Fibroblast of villous mesenchyme (primary cell): ENCODE data around the gene ACTR10. TPM values are rescaled to one million over a fixed set of nuclear protein-coding genes. Genes with fewer than 3 reads are reported as not detected.

ENCODE experiments used
- DNase-seq: peaks from one replicate; pipeline ENCODE4 v3.0.0-alpha.2; 2010; ENCODE audit warnings: low read depth
- H3K4me3 ChIP-seq: 2 replicates; pipeline ENCODE4 v1.5.1; 2011; ENCODE audit warnings: low read depth, mild to moderate bottlenecking, low read length
- small RNA-seq: library from RNA; depleted of rRNA; stranded (forward); fragments of <200 nt; gene quantifications from one replicate; pipeline ENCODE3, GENCODE V24; 2012
- total RNA-seq: library from RNA; depleted of rRNA; stranded (reverse); fragments of >200 nt; gene quantifications from 2 replicates; pipeline ENCODE4 v1.2.3, GENCODE V29; 2012
- TF ChIP-seq, protein P1 (sequence below): IDR thresholded peaks from 2 replicates; pipeline ENCODE4 v1.5.1; 2012; ENCODE audit warnings: low read depth, mild to moderate bottlenecking, low read length; ENCODE audit not compliant: insufficient read depth

Gene ACTR10
- total RNA-seq, 1 donor, result 57.0 TPM

DNA sequence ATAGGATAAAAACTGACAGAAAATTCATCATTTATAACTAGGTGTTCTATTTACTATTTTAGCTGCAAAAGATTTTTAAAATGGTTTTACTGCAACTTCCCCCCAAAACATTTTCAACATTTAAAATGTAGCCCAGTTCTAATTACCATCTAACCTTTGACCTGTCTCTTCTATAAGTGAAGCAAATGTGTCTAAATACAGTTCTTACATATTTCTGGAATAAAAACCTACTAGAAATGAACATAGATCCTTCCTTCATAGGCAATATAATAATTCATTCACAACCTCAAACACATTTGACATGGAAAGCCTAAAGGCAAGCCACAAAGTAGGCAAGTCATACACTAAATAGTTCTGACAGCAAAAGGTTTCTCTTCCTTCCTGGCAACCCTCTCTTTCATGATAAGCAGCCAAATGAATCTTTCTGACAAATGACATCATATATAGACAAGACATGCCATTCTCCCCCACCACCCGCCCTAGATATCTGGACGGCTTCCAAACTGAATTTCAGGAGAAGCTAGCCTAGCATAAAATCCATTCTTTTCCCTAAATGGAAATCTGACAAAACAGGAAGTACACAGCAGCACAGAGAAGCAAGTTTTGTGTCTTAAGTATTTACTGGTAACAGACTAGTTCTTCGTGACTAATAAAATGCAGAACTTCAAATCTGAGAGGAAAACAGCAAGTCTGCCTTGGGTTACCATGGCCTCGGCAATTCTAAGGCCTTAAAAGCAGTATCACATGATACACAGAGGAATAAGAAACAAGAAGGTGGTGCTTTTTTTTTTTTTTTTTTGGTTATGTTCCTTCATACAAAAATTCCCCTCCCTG is 81.2 kb downstream of the ACTR10 start:
- H3K4me3 ChIP-seq, result peak overlapping the region; percentile 23
- TF ChIP-seq, protein P1, sequence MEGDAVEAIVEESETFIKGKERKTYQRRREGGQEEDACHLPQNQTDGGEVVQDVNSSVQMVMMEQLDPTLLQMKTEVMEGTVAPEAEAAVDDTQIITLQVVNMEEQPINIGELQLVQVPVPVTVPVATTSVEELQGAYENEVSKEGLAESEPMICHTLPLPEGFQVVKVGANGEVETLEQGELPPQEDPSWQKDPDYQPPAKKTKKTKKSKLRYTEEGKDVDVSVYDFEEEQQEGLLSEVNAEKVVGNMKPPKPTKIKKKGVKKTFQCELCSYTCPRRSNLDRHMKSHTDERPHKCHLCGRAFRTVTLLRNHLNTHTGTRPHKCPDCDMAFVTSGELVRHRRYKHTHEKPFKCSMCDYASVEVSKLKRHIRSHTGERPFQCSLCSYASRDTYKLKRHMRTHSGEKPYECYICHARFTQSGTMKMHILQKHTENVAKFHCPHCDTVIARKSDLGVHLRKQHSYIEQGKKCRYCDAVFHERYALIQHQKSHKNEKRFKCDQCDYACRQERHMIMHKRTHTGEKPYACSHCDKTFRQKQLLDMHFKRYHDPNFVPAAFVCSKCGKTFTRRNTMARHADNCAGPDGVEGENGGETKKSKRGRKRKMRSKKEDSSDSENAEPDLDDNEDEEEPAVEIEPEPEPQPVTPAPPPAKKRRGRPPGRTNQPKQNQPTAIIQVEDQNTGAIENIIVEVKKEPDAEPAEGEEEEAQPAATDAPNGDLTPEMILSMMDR, result no peak
- DNase-seq, result peak; percentile 89

DNA sequence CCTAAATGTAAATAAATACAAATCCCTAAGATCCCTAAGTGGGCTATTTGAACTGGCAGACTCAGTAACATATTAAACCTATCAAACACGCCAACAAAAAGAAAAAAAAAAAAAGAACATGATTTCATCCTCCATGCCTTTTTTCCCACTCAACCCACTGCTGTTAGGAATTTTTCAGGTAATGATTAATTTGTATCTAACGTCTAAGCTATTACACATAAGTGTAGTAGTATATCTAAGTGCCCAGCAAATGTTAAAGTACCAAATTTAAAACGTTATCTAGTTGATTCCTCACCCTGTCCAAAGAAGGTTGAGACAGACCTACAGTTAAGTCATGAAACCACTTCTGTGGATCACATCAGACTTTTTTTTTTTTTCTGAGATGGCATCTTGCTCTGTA is 82.0 kb downstream of the ACTR10 start:
- TF ChIP-seq, protein P1, result no peak
- no peak for DNase-seq
- H3K4me3 ChIP-seq, result no peak overlapping the region

DNA sequence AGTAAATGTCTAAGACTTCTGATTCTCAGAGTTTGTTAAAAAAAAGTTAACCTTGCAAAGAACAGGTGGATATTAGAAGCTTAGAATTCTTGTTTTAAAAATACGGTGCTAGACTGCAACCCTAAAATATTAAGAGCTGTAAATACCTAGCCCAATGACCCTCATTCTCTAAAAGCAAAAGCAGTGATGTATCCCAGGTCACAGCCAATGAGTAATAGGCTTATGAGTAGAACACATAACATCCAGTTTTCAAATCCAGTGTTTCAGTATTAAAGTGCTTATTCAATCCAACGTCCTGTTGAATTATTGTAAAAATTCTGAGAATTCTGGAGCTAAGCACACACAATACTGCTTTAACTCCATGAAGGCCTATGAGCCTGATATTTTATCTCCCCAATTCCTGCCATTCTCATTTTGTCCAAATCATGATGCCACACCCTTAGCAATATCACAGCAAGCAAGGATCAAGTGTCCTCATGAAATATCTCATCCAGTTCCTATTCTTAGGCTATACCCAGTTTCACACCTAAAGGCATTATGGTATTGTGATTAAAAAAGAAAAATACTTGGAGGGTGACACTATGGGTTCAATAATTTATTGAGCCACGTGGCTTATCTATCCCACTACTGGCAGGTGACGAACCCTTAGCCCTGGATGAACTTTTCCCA is 83.1 kb downstream of the ACTR10 start:
- TF ChIP-seq, protein P1, result no peak
- DNase-seq, result no peak
- H3K4me3 ChIP-seq, result no peak overlapping the region

DNA sequence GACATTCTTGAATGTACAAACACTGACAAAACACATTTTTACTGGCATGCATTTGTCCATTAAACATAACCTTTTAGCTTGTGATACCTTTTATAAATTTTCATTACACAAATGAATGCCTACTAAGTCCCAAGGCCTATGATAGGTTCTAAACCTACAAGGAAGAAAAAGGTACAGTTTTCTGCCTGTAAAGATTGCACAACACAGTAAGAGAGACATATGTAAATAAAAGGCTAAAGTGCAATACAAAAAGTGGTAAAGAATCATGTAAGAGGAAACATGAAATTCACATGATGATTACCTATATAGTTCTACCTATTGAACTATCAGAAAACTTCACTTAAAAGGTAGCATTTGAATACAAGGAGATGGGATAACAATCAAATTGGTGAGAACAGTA is 83.8 kb downstream of the ACTR10 start:
- no peak overlapping the region for H3K4me3 ChIP-seq
- TF ChIP-seq, protein P1, result no peak
- DNase-seq, result no peak

DNA sequence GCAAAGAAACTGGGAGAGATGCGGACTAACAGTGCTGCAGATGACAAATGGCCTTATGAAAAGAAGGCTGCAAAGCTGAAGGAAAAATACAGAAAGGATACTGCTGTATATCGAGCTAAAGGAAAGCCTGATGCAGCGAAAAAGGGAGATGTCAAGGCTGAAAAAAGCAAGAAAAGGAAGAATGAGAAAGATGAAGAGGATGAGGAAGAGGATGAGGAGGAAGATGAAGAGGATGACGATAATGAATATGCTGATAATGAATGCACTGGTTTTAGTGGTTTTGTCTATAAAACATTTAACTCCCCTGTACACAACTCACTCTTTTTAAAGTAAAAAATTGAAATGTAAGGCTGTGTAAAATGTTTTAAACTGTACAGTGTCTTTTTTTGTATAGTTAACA is 85.2 kb downstream of the ACTR10 start:
- H3K4me3 ChIP-seq, result no peak overlapping the region
- TF ChIP-seq, protein P1, result no peak
- no peak for DNase-seq

Small RNA genes lying within 50 kb of the gene (small RNA-seq; reads per million reads assigned to genes)
- not detected for gene RN7SL598P

Other genes with a start within 250 kb of the ACTR10 start
- 1.6 and 3.0 TPM in 2 replicates for gene ARMH4, start 47.9 kb upstream of the ACTR10 start, total RNA-seq
- gene PSMA3, start 44.7 kb downstream of the ACTR10 start, total RNA-seq, result 123 and 159 TPM in 2 replicates
- gene ARID4A, start 98.4 kb downstream of the ACTR10 start, total RNA-seq, result 10.8 and 11.9 TPM in 2 replicates
- not detected in 2 replicates for gene TOMM20L, start 195.8 kb downstream of the ACTR10 start, total RNA-seq
- 20.3 and 22.9 TPM in 2 replicates for gene TIMM9, start 227.4 kb downstream of the ACTR10 start, total RNA-seq
- gene KIAA0586, start 227.6 kb downstream of the ACTR10 start, total RNA-seq, result 23.2 and 30.2 TPM in 2 replicates